22Rv1 (cell line): Measurements from ENCODE around the gene MYL9.

ENCODE experiments used
- CTCF ChIP-seq: fragments of 450-650 bp; IDR thresholded peaks from 2 replicates; pipeline ENCODE4 v1.5.1; 2017; ENCODE audit warnings: mild to moderate bottlenecking
- ZFX ChIP-seq: fragments of 450-650 bp; IDR thresholded peaks from 2 replicates; pipeline ENCODE4 v1.6.1; 2017; ENCODE audit warnings: antibody characterized with exemption, borderline replicate concordance

GRCh38 chr20:36504295-36504694 is 37.0 kb upstream of the MYL9 start:
- TF ChIP-seq CTCF (no peak), ZFX (no peak)
